Mesothelial cell of epicardium (in vitro differentiated cells): Measurements from ENCODE around the gene ADGRA1. TPM values are rescaled to one million over a fixed set of nuclear protein-coding genes. Genes with fewer than 3 reads are reported as not detected.
A peak's percentile ranks its signal among the peaks of the same experiment; 100 is the strongest.

Source experiments
- DNase-seq, 2 experiments: peaks; one replicate each; pipeline ENCODE4 v3.0.0; 2021; ENCODE audit warnings: low spot score in 2 of 2; ENCODE audit not compliant: unreplicated experiment in 2 of 2
- H3K27ac Mint-ChIP-seq: 2 replicates; pipeline ENCODE4 v1.8.0; 2021; ENCODE audit warnings: mixed read lengths
- H3K27me3 Mint-ChIP-seq: 2 replicates; pipeline ENCODE4 v1.8.0; 2021; ENCODE audit warnings: low read depth, mixed read lengths
- H3K36me3 Mint-ChIP-seq: 2 replicates; pipeline ENCODE4 v1.8.0; 2021; ENCODE audit warnings: mixed read lengths
- H3K4me1 Mint-ChIP-seq: 2 replicates; pipeline ENCODE4 v1.8.0; 2021; ENCODE audit warnings: mixed read lengths
- H3K4me3 Mint-ChIP-seq: 2 replicates; pipeline ENCODE4 v1.8.0; 2021; ENCODE audit warnings: mild to moderate bottlenecking, moderate library complexity, mixed read lengths
- H3K9me3 Mint-ChIP-seq: 2 replicates; pipeline ENCODE4 v1.8.0; 2021; ENCODE audit warnings: mixed read lengths
- CTCF ChIP-seq: fragments of 200-600 bp; sonication (generic); IDR thresholded peaks from one replicate; pipeline ENCODE4 v1.5.0; 2021; ENCODE audit warnings: antibody characterized with exemption; ENCODE audit not compliant: unreplicated experiment
- total RNA-seq: library from RNA; stranded (reverse); gene quantifications from 3 replicates; pipeline ENCODE4 v1.2.1, GENCODE V29; 2021

ADGRA1 gene
- total RNA-seq, 1 donor from 2014 or later: not detected

GRCh38 chr10:133158437-133158755 is 70.7 kb downstream of the ADGRA1 start:
- peaks cover 31% of the 10 kb centered on the region for H3K27me3 Mint-ChIP-seq
- H3K9me3 Mint-ChIP-seq: no peaks in the 10 kb centered on the region
- peaks cover 3% of the 10 kb centered on the region for H3K36me3 Mint-ChIP-seq
- H3K4me1 Mint-ChIP-seq: peaks cover 23% of the 10 kb centered on the region
- no peak overlapping the region for H3K4me3 Mint-ChIP-seq
- no peak overlapping the region for H3K27ac Mint-ChIP-seq
- no peak for TF ChIP-seq CTCF
- DNase-seq: no peak

GRCh38 chr10:133158756-133159610 is 71.3 kb downstream of the ADGRA1 start:
- H3K9me3 Mint-ChIP-seq: no peaks in the 10 kb centered on the region
- no peak overlapping the region for H3K27ac Mint-ChIP-seq
- peak overlapping the region; percentile 58 for H3K4me3 Mint-ChIP-seq
- H3K27me3 Mint-ChIP-seq: peaks cover 29% of the 10 kb centered on the region
- DNase-seq: peak; percentile 59 to 72
- no peak for TF ChIP-seq CTCF
- H3K4me1 Mint-ChIP-seq: peaks cover 23% of the 10 kb centered on the region
- H3K36me3 Mint-ChIP-seq: peaks cover 3% of the 10 kb centered on the region

DNA sequence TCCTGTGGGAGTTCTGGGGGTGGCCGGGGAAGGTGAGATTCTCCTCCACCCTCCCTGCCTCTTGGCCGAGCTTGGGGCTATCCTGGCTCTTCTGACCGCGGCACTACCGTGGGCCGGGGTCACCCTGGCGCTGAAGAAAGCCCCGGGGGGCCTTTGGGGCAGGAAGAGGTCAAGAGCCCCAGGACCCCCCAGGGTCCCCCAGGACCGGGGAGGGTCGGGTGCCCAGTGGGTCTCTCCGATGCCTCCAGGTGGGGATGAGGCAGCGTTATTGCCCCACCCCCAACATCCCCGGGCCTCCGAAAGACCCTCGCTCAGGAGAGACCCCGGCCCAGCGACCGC is 71.9 kb downstream of the ADGRA1 start:
- Mint-ChIP-seq H3K4me3 (peak overlapping the region; percentile 58), H3K36me3 (peaks cover 3% of the 10 kb centered on the region), H3K27me3 (peaks cover 24% of the 10 kb centered on the region), H3K27ac (no peak overlapping the region), H3K9me3 (no peaks in the 10 kb centered on the region), H3K4me1 (peaks cover 21% of the 10 kb centered on the region)
- no peak for DNase-seq
- TF ChIP-seq CTCF: no peak

GRCh38 chr10:133159950-133160825 is 72.5 kb downstream of the ADGRA1 start, which contains the start of gene KNDC1:
TSS of gene KNDC1 (plus strand) at chr10:133160219. CDS start at chr10:133160468, 249 bp downstream.
- no peak for TF ChIP-seq CTCF
- no peak for DNase-seq
- H3K4me3 Mint-ChIP-seq: peak within 1 kb of the TSS; percentile 66
- H3K4me1 Mint-ChIP-seq: peaks cover 21% of the 10 kb centered on the region
- no peaks in the 10 kb centered on the region for H3K9me3 Mint-ChIP-seq
- peaks cover 3% of the 10 kb centered on the region for H3K36me3 Mint-ChIP-seq
- H3K27ac Mint-ChIP-seq: no peak within 1 kb of the TSS
- H3K27me3 Mint-ChIP-seq: peaks cover 18% of the 10 kb centered on the region

DNA sequence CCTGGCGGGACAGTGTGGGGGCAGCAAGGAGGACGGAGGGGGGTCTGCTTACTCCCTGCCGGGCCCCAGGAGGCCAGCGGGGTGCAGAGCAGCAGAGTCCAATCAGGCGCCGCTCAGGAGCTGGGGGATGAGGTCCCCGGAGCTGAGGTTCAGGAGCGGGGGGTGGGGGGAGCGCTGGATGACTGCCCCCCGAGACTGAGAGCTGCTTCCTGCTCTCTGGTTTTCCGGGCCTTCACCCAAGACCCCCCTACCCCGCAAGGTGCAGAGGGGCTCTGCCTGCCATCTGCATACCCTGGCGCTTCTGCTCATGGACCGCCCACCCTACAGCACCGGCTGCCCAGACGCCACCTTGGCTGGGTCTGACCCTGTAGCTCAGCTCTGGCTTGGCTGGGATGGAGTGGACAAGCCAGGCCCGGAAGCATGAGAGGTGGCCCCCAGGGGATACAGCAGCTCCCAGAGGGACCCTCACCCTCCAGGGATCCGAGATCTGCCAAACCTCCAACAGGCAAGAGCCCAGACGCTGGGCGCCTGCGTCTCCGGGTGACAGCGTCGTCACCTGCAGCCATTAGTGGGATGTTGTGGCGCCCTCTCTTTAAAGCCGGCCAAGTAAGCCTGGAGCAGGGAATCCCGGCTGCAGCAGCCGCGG is 73.2 kb downstream of the ADGRA1 start:
- H3K27ac Mint-ChIP-seq: no peak overlapping the region
- peaks cover 17% of the 10 kb centered on the region for H3K27me3 Mint-ChIP-seq
- H3K4me3 Mint-ChIP-seq: peak overlapping the region; percentile 66
- DNase-seq: no peak
- no peak for TF ChIP-seq CTCF
- peaks cover 21% of the 10 kb centered on the region for H3K4me1 Mint-ChIP-seq
- H3K9me3 Mint-ChIP-seq: no peaks in the 10 kb centered on the region
- H3K36me3 Mint-ChIP-seq: peaks cover 3% of the 10 kb centered on the region
